ENCODE data around the gene CFAP119.

- TF ChIP-seq, protein P1, sequence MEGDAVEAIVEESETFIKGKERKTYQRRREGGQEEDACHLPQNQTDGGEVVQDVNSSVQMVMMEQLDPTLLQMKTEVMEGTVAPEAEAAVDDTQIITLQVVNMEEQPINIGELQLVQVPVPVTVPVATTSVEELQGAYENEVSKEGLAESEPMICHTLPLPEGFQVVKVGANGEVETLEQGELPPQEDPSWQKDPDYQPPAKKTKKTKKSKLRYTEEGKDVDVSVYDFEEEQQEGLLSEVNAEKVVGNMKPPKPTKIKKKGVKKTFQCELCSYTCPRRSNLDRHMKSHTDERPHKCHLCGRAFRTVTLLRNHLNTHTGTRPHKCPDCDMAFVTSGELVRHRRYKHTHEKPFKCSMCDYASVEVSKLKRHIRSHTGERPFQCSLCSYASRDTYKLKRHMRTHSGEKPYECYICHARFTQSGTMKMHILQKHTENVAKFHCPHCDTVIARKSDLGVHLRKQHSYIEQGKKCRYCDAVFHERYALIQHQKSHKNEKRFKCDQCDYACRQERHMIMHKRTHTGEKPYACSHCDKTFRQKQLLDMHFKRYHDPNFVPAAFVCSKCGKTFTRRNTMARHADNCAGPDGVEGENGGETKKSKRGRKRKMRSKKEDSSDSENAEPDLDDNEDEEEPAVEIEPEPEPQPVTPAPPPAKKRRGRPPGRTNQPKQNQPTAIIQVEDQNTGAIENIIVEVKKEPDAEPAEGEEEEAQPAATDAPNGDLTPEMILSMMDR (IDR thresholded peaks at IDR 0.05): no peak
- TF ChIP-seq RAD21 (IDR thresholded peaks at IDR 0.05; ENCODE audit: low read length): no peak
- TF ChIP-seq POLR2AphosphoS5 (IDR thresholded peaks at IDR 0.05; ENCODE audit: low read depth, low read length): no peak
- no peak for TF ChIP-seq RXRA (IDR thresholded peaks at IDR 0.05; ENCODE audit: borderline replicate concordance, low read depth)
- no peak for TF ChIP-seq EP300 (IDR thresholded peaks at IDR 0.05; ENCODE audit: borderline replicate concordance in 1 of 2, low read depth in 1 of 2, low read length in 1 of 2)
- TF ChIP-seq RCOR1 (IDR thresholded peaks at IDR 0.05; ENCODE audit: low read length): no peak
- no peak for TF ChIP-seq NRF1 (IDR thresholded peaks at IDR 0.05; ENCODE audit: low read depth, low read length)
- TF ChIP-seq CHD2 (IDR thresholded peaks at IDR 0.05; ENCODE audit: low read length, partially characterized antibody): no peak
- no peak for TF ChIP-seq TAF1 (IDR thresholded peaks at IDR 0.05; ENCODE audit: borderline replicate concordance, low read depth, low read length)
- no peak for TF ChIP-seq PBX3 (IDR thresholded peaks at IDR 0.05)
- TF ChIP-seq ELF1 (IDR thresholded peaks at IDR 0.05): no peak
- TF ChIP-seq, protein P2, sequence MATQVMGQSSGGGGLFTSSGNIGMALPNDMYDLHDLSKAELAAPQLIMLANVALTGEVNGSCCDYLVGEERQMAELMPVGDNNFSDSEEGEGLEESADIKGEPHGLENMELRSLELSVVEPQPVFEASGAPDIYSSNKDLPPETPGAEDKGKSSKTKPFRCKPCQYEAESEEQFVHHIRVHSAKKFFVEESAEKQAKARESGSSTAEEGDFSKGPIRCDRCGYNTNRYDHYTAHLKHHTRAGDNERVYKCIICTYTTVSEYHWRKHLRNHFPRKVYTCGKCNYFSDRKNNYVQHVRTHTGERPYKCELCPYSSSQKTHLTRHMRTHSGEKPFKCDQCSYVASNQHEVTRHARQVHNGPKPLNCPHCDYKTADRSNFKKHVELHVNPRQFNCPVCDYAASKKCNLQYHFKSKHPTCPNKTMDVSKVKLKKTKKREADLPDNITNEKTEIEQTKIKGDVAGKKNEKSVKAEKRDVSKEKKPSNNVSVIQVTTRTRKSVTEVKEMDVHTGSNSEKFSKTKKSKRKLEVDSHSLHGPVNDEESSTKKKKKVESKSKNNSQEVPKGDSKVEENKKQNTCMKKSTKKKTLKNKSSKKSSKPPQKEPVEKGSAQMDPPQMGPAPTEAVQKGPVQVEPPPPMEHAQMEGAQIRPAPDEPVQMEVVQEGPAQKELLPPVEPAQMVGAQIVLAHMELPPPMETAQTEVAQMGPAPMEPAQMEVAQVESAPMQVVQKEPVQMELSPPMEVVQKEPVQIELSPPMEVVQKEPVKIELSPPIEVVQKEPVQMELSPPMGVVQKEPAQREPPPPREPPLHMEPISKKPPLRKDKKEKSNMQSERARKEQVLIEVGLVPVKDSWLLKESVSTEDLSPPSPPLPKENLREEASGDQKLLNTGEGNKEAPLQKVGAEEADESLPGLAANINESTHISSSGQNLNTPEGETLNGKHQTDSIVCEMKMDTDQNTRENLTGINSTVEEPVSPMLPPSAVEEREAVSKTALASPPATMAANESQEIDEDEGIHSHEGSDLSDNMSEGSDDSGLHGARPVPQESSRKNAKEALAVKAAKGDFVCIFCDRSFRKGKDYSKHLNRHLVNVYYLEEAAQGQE (IDR thresholded peaks at IDR 0.05; ENCODE audit: low read depth, low read length): no peak
- no peak for TF ChIP-seq JUND (IDR thresholded peaks at IDR 0.05)
These were observed 46.0 kb downstream of the CFAP119 start for GRCh38 chr16:30715750-30716445.

Measured in SK-N-SH (cell line).